Peyer's patch (tissue), 4 donors: Measurements from ENCODE around the gene CXorf49.

Source experiments
- CTCF ChIP-seq, 6 experiments: fragments of 450-650 bp in 4 of 6; fragments of 200-600 bp in 2 of 6; sonication (generic) in 1 of 6; IDR thresholded peaks; one replicate each; pipeline ENCODE4 v1.5.1; 2017 to 2019; ENCODE audit warnings: antibody characterized with exemption in 6 of 6, mild to moderate bottlenecking in 3 of 6, moderate library complexity in 1 of 6
- POLR2A ChIP-seq, 2 donors: fragments of 450-650 bp; IDR thresholded peaks; one replicate each; pipeline ENCODE4 v1.5.1; 2017; ENCODE audit warnings: antibody characterized with exemption in 2 of 2, mild to moderate bottlenecking in 2 of 2, moderate library complexity in 2 of 2

- TF ChIP-seq CTCF (IDR thresholded peaks at IDR 0.05) (no peak), POLR2A (IDR thresholded peaks at IDR 0.05) (no peak)
These were observed 48.6 kb downstream of the CXorf49 start for GRCh38 chrX:71669492-71669891.
